ENCODE data around the gene GPM6B.

Gene GPM6B

GRCh38 chrX:13843150-13843721, 26.3 kb upstream of the GPM6B start:
- no CpG with 5 or more reads among the region's 1 CpG for WGBS, 2 experiments (ENCODE audit: insufficient coverage in 2 of 2)
- Histone ChIP-seq H3K9me3 (ENCODE audit: control insufficient read depth, low read length) (no peaks in the 10 kb centered on the region), H3K36me3 (ENCODE audit: control insufficient read depth, insufficient read depth, low read length) (no peaks in the 10 kb centered on the region), H3K27ac (ENCODE audit: low read depth, low read length, severe bottlenecking) (no peak overlapping the region), H3K4me3 (ENCODE audit: extremely low read depth, insufficient read depth, low read length, poor library complexity, severe bottlenecking) (no peak overlapping the region), H3K4me1 (ENCODE audit: control insufficient read depth, insufficient read depth, low read length, poor library complexity, severe bottlenecking) (peaks cover 2% of the 10 kb centered on the region)

- Histone ChIP-seq H3K27ac (ENCODE audit: low read depth, low read length, severe bottlenecking) (no peak overlapping the region), H3K9me3 (ENCODE audit: control insufficient read depth, low read length) (no peaks in the 10 kb centered on the region), H3K36me3 (ENCODE audit: control insufficient read depth, insufficient read depth, low read length) (no peaks in the 10 kb centered on the region), H3K4me3 (ENCODE audit: extremely low read depth, insufficient read depth, low read length, poor library complexity, severe bottlenecking) (no peak overlapping the region), H3K4me1 (ENCODE audit: control insufficient read depth, insufficient read depth, low read length, poor library complexity, severe bottlenecking) (peaks cover 2% of the 10 kb centered on the region)
- no CpG with 5 or more reads among the region's 7 CpGs for WGBS, 2 experiments (ENCODE audit: insufficient coverage in 2 of 2)
Observed at GRCh38 chrX:13840121-13840520, 23.2 kb upstream of the GPM6B start.

- peak overlapping the region; percentile 59 for H3K27ac ChIP-seq (ENCODE audit: low read depth, low read length, severe bottlenecking)
- peaks cover 2% of the 10 kb centered on the region for H3K4me1 ChIP-seq (ENCODE audit: control insufficient read depth, insufficient read depth, low read length, poor library complexity, severe bottlenecking)
- no CpG with 5 or more reads among the region's 7 CpGs for WGBS, 2 experiments (ENCODE audit: insufficient coverage in 2 of 2)
- H3K36me3 ChIP-seq (ENCODE audit: control insufficient read depth, insufficient read depth, low read length), result no peaks in the 10 kb centered on the region
- no peaks in the 10 kb centered on the region for H3K9me3 ChIP-seq (ENCODE audit: control insufficient read depth, low read length)
- H3K4me3 ChIP-seq (ENCODE audit: extremely low read depth, insufficient read depth, low read length, poor library complexity, severe bottlenecking), result no peak overlapping the region
Observed at GRCh38 chrX:13837290-13837745, 20.4 kb upstream of the GPM6B start.

- peak overlapping the region; percentile 59 for H3K27ac ChIP-seq (ENCODE audit: low read depth, low read length, severe bottlenecking)
- no peak overlapping the region for H3K4me3 ChIP-seq (ENCODE audit: extremely low read depth, insufficient read depth, low read length, poor library complexity, severe bottlenecking)
- WGBS, 2 experiments (ENCODE audit: insufficient coverage in 2 of 2), result 17 to 100% methylated on average over 1 of the region's 6 CpGs
- H3K9me3 ChIP-seq (ENCODE audit: control insufficient read depth, low read length), result no peaks in the 10 kb centered on the region
- peaks cover 2% of the 10 kb centered on the region for H3K4me1 ChIP-seq (ENCODE audit: control insufficient read depth, insufficient read depth, low read length, poor library complexity, severe bottlenecking)
- H3K36me3 ChIP-seq (ENCODE audit: control insufficient read depth, insufficient read depth, low read length), result no peaks in the 10 kb centered on the region
Observed at GRCh38 chrX:13836575-13836974, 19.7 kb upstream of the GPM6B start.

- Histone ChIP-seq H3K36me3 (ENCODE audit: control insufficient read depth, insufficient read depth, low read length) (no peaks in the 10 kb centered on the region), H3K4me1 (ENCODE audit: control insufficient read depth, insufficient read depth, low read length, poor library complexity, severe bottlenecking) (peaks cover 2% of the 10 kb centered on the region)
- WGBS, 2 experiments (ENCODE audit: insufficient coverage in 2 of 2), result no CpG with 5 or more reads among the region's 4 CpGs
Observed at GRCh38 chrX:13835825-13836224, 18.9 kb upstream of the GPM6B start.

GRCh38 chrX:13834355-13834754, 17.5 kb upstream of the GPM6B start:
- WGBS, 2 experiments (ENCODE audit: insufficient coverage in 2 of 2), result no CpG with 5 or more reads among the region's 2 CpGs
- H3K4me3 ChIP-seq (ENCODE audit: extremely low read depth, insufficient read depth, low read length, poor library complexity, severe bottlenecking), result no peak overlapping the region
- H3K36me3 ChIP-seq (ENCODE audit: control insufficient read depth, insufficient read depth, low read length), result no peaks in the 10 kb centered on the region
- H3K9me3 ChIP-seq (ENCODE audit: control insufficient read depth, low read length), result no peaks in the 10 kb centered on the region
- H3K27ac ChIP-seq (ENCODE audit: low read depth, low read length, severe bottlenecking), result no peak overlapping the region
- no peaks in the 10 kb centered on the region for H3K4me1 ChIP-seq (ENCODE audit: control insufficient read depth, insufficient read depth, low read length, poor library complexity, severe bottlenecking)

More at GRCh38 chrX:13835825-13836224, 18.9 kb upstream of the GPM6B start:
- Histone ChIP-seq H3K4me3 (ENCODE audit: extremely low read depth, insufficient read depth, low read length, poor library complexity, severe bottlenecking) (no peak overlapping the region), H3K27ac (ENCODE audit: low read depth, low read length, severe bottlenecking) (no peak overlapping the region), H3K9me3 (ENCODE audit: control insufficient read depth, low read length) (no peaks in the 10 kb centered on the region)

GRCh38 chrX:13829983-13830382, 13.1 kb upstream of the GPM6B start:
- 100% methylated on average over 1 to 2 of the region's 5 CpGs for WGBS, 2 experiments (ENCODE audit: insufficient coverage in 2 of 2)
- H3K4me3 ChIP-seq (ENCODE audit: extremely low read depth, insufficient read depth, low read length, poor library complexity, severe bottlenecking), result no peak overlapping the region
- H3K9me3 ChIP-seq (ENCODE audit: control insufficient read depth, low read length), result no peaks in the 10 kb centered on the region
- no peaks in the 10 kb centered on the region for H3K4me1 ChIP-seq (ENCODE audit: control insufficient read depth, insufficient read depth, low read length, poor library complexity, severe bottlenecking)
- H3K27ac ChIP-seq (ENCODE audit: low read depth, low read length, severe bottlenecking), result no peak overlapping the region
- H3K36me3 ChIP-seq (ENCODE audit: control insufficient read depth, insufficient read depth, low read length), result no peaks in the 10 kb centered on the region

GRCh38 chrX:13828392-13828791, 11.5 kb upstream of the GPM6B start:
- Histone ChIP-seq H3K4me1 (ENCODE audit: control insufficient read depth, insufficient read depth, low read length, poor library complexity, severe bottlenecking) (no peaks in the 10 kb centered on the region), H3K4me3 (ENCODE audit: extremely low read depth, insufficient read depth, low read length, poor library complexity, severe bottlenecking) (no peak overlapping the region), H3K27ac (ENCODE audit: low read depth, low read length, severe bottlenecking) (no peak overlapping the region), H3K36me3 (ENCODE audit: control insufficient read depth, insufficient read depth, low read length) (no peaks in the 10 kb centered on the region), H3K9me3 (ENCODE audit: control insufficient read depth, low read length) (no peaks in the 10 kb centered on the region)
- no CpG with 5 or more reads among the region's 4 CpGs for WGBS, 2 experiments (ENCODE audit: insufficient coverage in 2 of 2)

- H3K4me3 ChIP-seq (ENCODE audit: extremely low read depth, insufficient read depth, low read length, poor library complexity, severe bottlenecking), result no peak overlapping the region
- no peaks in the 10 kb centered on the region for H3K4me1 ChIP-seq (ENCODE audit: control insufficient read depth, insufficient read depth, low read length, poor library complexity, severe bottlenecking)
- H3K36me3 ChIP-seq (ENCODE audit: control insufficient read depth, insufficient read depth, low read length), result no peaks in the 10 kb centered on the region
- H3K27ac ChIP-seq (ENCODE audit: low read depth, low read length, severe bottlenecking), result no peak overlapping the region
- H3K9me3 ChIP-seq (ENCODE audit: control insufficient read depth, low read length), result no peaks in the 10 kb centered on the region
- 100% methylated on average over 1 to 2 of the region's 9 CpGs for WGBS, 2 experiments (ENCODE audit: insufficient coverage in 2 of 2)
Observed at GRCh38 chrX:13827298-13828090, 10.6 kb upstream of the GPM6B start.

- WGBS, 2 experiments (ENCODE audit: insufficient coverage in 2 of 2), result 83 to 97% methylated on average over 5 of the region's 5 CpGs
- Histone ChIP-seq H3K9me3 (ENCODE audit: control insufficient read depth, low read length) (no peaks in the 10 kb centered on the region), H3K4me1 (ENCODE audit: control insufficient read depth, insufficient read depth, low read length, poor library complexity, severe bottlenecking) (no peaks in the 10 kb centered on the region), H3K27ac (ENCODE audit: low read depth, low read length, severe bottlenecking) (no peak overlapping the region), H3K36me3 (ENCODE audit: control insufficient read depth, insufficient read depth, low read length) (no peaks in the 10 kb centered on the region), H3K4me3 (ENCODE audit: extremely low read depth, insufficient read depth, low read length, poor library complexity, severe bottlenecking) (no peak overlapping the region)
Observed at GRCh38 chrX:13826770-13827169, 9.9 kb upstream of the GPM6B start.

GRCh38 chrX:13825178-13825762, 8.4 kb upstream of the GPM6B start:
- 67 to 100% methylated on average over 1 to 5 of the region's 6 CpGs for WGBS, 2 experiments (ENCODE audit: insufficient coverage in 2 of 2)
- no peak overlapping the region for H3K27ac ChIP-seq (ENCODE audit: low read depth, low read length, severe bottlenecking)
- no peaks in the 10 kb centered on the region for H3K4me1 ChIP-seq (ENCODE audit: control insufficient read depth, insufficient read depth, low read length, poor library complexity, severe bottlenecking)
- no peaks in the 10 kb centered on the region for H3K36me3 ChIP-seq (ENCODE audit: control insufficient read depth, insufficient read depth, low read length)
- no peak overlapping the region for H3K4me3 ChIP-seq (ENCODE audit: extremely low read depth, insufficient read depth, low read length, poor library complexity, severe bottlenecking)
- no peaks in the 10 kb centered on the region for H3K9me3 ChIP-seq (ENCODE audit: control insufficient read depth, low read length)
